ENCODE results near the gene PDE3A. TPM values are rescaled to one million over a fixed set of nuclear protein-coding genes. Genes with fewer than 3 reads are reported as not detected.

PDE3A gene
- total RNA-seq, 1 experiment from 2014 or later, result 0.12 TPM

DNA sequence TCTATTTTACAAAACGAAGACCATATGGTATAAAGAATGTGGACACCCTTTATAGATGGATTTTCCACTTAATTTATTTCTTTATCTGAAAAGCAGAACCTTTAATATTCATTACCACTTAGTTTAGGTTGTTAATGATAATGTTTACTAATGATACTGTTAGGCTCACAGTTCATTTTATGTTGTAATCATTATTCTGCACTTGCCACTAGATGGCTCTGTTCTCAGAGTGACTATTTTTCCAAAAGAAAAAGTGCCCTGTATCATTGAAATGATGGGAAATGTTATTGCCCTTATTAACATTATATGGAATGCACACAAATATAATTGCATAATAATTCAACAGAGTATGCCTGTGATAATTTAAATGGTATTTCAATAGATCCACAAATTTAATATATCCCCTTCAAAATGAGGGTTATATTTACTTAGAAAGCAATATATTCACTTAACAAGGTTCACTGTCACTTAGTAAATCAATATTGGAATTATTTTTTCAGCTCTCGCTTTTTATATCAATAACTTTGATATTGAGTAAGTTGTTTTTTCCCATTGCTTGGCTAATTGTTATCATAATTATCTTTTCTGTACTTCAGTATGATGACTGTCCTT is 95.7 kb downstream of the PDE3A start:
- no peaks in the 10 kb centered on the region for H3K79me2 ChIP-seq (ENCODE audit: insufficient read depth, low read length)
- DNase-seq (ENCODE audit: low read depth, low spot score) (no peak), ATAC-seq (peak; percentile 50; the same call in 1 of the 2 replicates)
- BruUV-seq (replicated peaks), result no TSS peak
- intact Hi-C loops (cut with micrococcal nuclease), result loop anchor here (2.0 to 5.0 kb wide), 2 partner anchors 85 to 138 kb away; no protein-coding TSS in a partner anchor
- H3K4me2 ChIP-seq (ENCODE audit: low read length), result no peak overlapping the region
- H3K9me3 ChIP-seq (ENCODE audit: control insufficient read depth in 1 of 2, insufficient read depth in 1 of 2, low read depth in 1 of 2, low read length in 2 of 2), result no peaks in the 10 kb centered on the region
- no peaks in the 10 kb centered on the region for H3K27me3 ChIP-seq (ENCODE audit: insufficient read depth, low read length)
- ChIA-PET RAD21 (ENCODE audit: low non-redundant PET in 1 of 2, low total read pairs in 2 of 2, uncharacterized antibody in 2 of 2, unreplicated experiment in 2 of 2) (no interaction called here), POLR2A (no interaction called here), CTCF (interaction anchor here (0.8 kb wide), 1 partner anchor 85 kb away, joined by 3 read pairs; no protein-coding TSS in a partner anchor)
- H3K9ac ChIP-seq (ENCODE audit: low read length), result no peak overlapping the region
- H3K9me2 ChIP-seq (ENCODE audit: insufficient read depth), result no peaks in the 10 kb centered on the region
- H3K27ac ChIP-seq (ENCODE audit: low read depth, low read length), result no peak overlapping the region
- no peaks in the 10 kb centered on the region for H3K4me1 ChIP-seq (ENCODE audit: control insufficient read depth in 1 of 2, insufficient read depth in 2 of 2, low read length in 2 of 2)
- no peaks in the 10 kb centered on the region for H3K36me3 ChIP-seq (ENCODE audit: control insufficient read depth in 1 of 2, insufficient read depth in 2 of 2, low read length in 2 of 2)
- no peaks in the 10 kb centered on the region for H4K20me1 ChIP-seq (ENCODE audit: insufficient read depth)
- no peak overlapping the region for H3K4me3 ChIP-seq (replicated peaks in 1 of 2; ENCODE audit: low read depth in 1 of 2, low read length in 2 of 2)
- no peak overlapping the region for H2AFZ ChIP-seq (ENCODE audit: low read depth, low read length, poor library complexity, severe bottlenecking)
- TF ChIP-seq RAD21 (IDR thresholded peaks at IDR 0.05; ENCODE audit: low read depth), result peak; percentile 52
- TF ChIP-seq, protein P1, sequence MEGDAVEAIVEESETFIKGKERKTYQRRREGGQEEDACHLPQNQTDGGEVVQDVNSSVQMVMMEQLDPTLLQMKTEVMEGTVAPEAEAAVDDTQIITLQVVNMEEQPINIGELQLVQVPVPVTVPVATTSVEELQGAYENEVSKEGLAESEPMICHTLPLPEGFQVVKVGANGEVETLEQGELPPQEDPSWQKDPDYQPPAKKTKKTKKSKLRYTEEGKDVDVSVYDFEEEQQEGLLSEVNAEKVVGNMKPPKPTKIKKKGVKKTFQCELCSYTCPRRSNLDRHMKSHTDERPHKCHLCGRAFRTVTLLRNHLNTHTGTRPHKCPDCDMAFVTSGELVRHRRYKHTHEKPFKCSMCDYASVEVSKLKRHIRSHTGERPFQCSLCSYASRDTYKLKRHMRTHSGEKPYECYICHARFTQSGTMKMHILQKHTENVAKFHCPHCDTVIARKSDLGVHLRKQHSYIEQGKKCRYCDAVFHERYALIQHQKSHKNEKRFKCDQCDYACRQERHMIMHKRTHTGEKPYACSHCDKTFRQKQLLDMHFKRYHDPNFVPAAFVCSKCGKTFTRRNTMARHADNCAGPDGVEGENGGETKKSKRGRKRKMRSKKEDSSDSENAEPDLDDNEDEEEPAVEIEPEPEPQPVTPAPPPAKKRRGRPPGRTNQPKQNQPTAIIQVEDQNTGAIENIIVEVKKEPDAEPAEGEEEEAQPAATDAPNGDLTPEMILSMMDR (IDR thresholded peaks at IDR 0.05 in 2 of 3, conservative IDR thresholded peaks at IDR 0.05 in 1 of 3; ENCODE audit: borderline replicate concordance in 1 of 3, insufficient read depth in 1 of 3, low read depth in 2 of 3, low read length in 2 of 3), result peak; percentile 41 to 76 (median 59); a peak in 5 of 6 replicates
- no peak for TF ChIP-seq YY1 (IDR thresholded peaks at IDR 0.05; ENCODE audit: extremely low read depth, insufficient replicate concordance, low read depth, low read length)

DNA sequence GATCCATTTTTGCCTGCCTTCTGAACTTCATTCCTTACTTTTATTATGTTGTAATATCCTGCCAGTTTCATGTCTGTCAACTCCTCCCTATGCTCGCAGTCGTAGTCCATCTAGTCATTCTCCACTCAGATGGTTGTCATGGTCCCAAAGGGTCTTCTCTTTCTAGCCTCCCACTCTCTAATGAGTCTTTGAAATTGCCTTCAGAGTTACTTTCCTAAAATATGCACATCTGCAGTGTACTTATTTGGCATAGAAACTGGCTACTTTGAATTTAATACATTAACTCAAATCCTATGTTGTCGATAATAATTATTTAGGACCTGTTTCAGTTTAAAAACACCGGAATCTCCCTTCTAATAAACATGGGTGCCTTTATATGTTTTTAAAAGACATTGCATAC is 101.0 kb downstream of the PDE3A start:
- intact Hi-C loops (cut with micrococcal nuclease), result no loop called here
- no TSS peak for BruUV-seq (replicated peaks)
- ATAC-seq (no peak), DNase-seq (ENCODE audit: low read depth, low spot score) (no peak)
- no peak overlapping the region for H3K4me3 ChIP-seq (replicated peaks in 1 of 2; ENCODE audit: low read depth in 1 of 2, low read length in 2 of 2)
- no peak overlapping the region for H2AFZ ChIP-seq (ENCODE audit: low read depth, low read length, poor library complexity, severe bottlenecking)
- H3K9ac ChIP-seq (ENCODE audit: low read length), result no peak overlapping the region
- H3K9me2 ChIP-seq (ENCODE audit: insufficient read depth), result no peaks in the 10 kb centered on the region
- POLR2A ChIA-PET, result no interaction called here
- no peak overlapping the region for H3K4me2 ChIP-seq (ENCODE audit: low read length)
- RAD21 ChIA-PET (ENCODE audit: low non-redundant PET in 1 of 2, low total read pairs in 2 of 2, uncharacterized antibody in 2 of 2, unreplicated experiment in 2 of 2), result no interaction called here
- H3K27me3 ChIP-seq (ENCODE audit: insufficient read depth, low read length), result no peaks in the 10 kb centered on the region
- no peaks in the 10 kb centered on the region for H3K9me3 ChIP-seq (ENCODE audit: control insufficient read depth in 1 of 2, insufficient read depth in 1 of 2, low read depth in 1 of 2, low read length in 2 of 2)
- H3K4me1 ChIP-seq (ENCODE audit: control insufficient read depth in 1 of 2, insufficient read depth in 2 of 2, low read length in 2 of 2), result no peaks in the 10 kb centered on the region
- no peaks in the 10 kb centered on the region for H3K79me2 ChIP-seq (ENCODE audit: insufficient read depth, low read length)
- no peak overlapping the region for H3K27ac ChIP-seq (ENCODE audit: low read depth, low read length)
- H4K20me1 ChIP-seq (ENCODE audit: insufficient read depth), result no peaks in the 10 kb centered on the region
- CTCF ChIA-PET, result no interaction called here
- H3K36me3 ChIP-seq (ENCODE audit: control insufficient read depth in 1 of 2, insufficient read depth in 2 of 2, low read length in 2 of 2), result no peaks in the 10 kb centered on the region
- TF ChIP-seq ZFX (IDR thresholded peaks at IDR 0.05), result no peak
- TF ChIP-seq SIN3A (IDR thresholded peaks at IDR 0.05; ENCODE audit: low read depth), result no peak
- TF ChIP-seq, protein P2, sequence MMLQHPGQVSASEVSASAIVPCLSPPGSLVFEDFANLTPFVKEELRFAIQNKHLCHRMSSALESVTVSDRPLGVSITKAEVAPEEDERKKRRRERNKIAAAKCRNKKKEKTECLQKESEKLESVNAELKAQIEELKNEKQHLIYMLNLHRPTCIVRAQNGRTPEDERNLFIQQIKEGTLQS (IDR thresholded peaks at IDR 0.05), result no peak
- no peak for TF ChIP-seq TCF7L2 (IDR thresholded peaks at IDR 0.05; ENCODE audit: borderline replicate concordance, extremely low read depth, insufficient read depth, insufficient read length)
- TF ChIP-seq CEBPB (IDR thresholded peaks at IDR 0.05; ENCODE audit: low read depth), result no peak
- TF ChIP-seq JUND (IDR thresholded peaks at IDR 0.05), result no peak
- TF ChIP-seq, protein P3, sequence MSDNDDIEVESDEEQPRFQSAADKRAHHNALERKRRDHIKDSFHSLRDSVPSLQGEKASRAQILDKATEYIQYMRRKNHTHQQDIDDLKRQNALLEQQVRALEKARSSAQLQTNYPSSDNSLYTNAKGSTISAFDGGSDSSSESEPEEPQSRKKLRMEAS (IDR thresholded peaks at IDR 0.05), result no peak
- no peak for TF ChIP-seq SRF (IDR thresholded peaks at IDR 0.05; ENCODE audit: low read depth)
- no peak for TF ChIP-seq ELF1 (IDR thresholded peaks at IDR 0.05; ENCODE audit: borderline replicate concordance, low read depth)
- TF ChIP-seq CBX3 (IDR thresholded peaks at IDR 0.05; ENCODE audit: low read depth), result no peak
- TF ChIP-seq, protein P4, sequence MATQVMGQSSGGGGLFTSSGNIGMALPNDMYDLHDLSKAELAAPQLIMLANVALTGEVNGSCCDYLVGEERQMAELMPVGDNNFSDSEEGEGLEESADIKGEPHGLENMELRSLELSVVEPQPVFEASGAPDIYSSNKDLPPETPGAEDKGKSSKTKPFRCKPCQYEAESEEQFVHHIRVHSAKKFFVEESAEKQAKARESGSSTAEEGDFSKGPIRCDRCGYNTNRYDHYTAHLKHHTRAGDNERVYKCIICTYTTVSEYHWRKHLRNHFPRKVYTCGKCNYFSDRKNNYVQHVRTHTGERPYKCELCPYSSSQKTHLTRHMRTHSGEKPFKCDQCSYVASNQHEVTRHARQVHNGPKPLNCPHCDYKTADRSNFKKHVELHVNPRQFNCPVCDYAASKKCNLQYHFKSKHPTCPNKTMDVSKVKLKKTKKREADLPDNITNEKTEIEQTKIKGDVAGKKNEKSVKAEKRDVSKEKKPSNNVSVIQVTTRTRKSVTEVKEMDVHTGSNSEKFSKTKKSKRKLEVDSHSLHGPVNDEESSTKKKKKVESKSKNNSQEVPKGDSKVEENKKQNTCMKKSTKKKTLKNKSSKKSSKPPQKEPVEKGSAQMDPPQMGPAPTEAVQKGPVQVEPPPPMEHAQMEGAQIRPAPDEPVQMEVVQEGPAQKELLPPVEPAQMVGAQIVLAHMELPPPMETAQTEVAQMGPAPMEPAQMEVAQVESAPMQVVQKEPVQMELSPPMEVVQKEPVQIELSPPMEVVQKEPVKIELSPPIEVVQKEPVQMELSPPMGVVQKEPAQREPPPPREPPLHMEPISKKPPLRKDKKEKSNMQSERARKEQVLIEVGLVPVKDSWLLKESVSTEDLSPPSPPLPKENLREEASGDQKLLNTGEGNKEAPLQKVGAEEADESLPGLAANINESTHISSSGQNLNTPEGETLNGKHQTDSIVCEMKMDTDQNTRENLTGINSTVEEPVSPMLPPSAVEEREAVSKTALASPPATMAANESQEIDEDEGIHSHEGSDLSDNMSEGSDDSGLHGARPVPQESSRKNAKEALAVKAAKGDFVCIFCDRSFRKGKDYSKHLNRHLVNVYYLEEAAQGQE (IDR thresholded peaks at IDR 0.05; ENCODE audit: low read depth), result no peak
- TF ChIP-seq POLR2A (IDR thresholded peaks at IDR 0.05; ENCODE audit: borderline replicate concordance, extremely low read depth, insufficient read depth, insufficient read length), result no peak
- TF ChIP-seq YY1 (IDR thresholded peaks at IDR 0.05; ENCODE audit: extremely low read depth, insufficient replicate concordance, low read depth, low read length), result no peak
- TF ChIP-seq EGR1 (IDR thresholded peaks at IDR 0.05; ENCODE audit: low read depth), result no peak

Data from HCT116 (cell line).